MM.1S (cell line): Measurements from ENCODE around the gene WSB1.

Experiments used
- DNase-seq: peaks from one replicate; pipeline ENCODE4 v3.0.0-alpha.2; 2015
- H2AFZ ChIP-seq: fragments of 300-600 bp; sonication (generic); 2 replicates; pipeline ENCODE4 v1.6.0; 2016; ENCODE audit warnings: antibody characterized with exemption, low read length
- H3F3A ChIP-seq: fragments of 300-600 bp; sonication (generic); 2 replicates; pipeline ENCODE4 v1.6.1; 2016; ENCODE audit warnings: mild to moderate bottlenecking, antibody characterized with exemption, low read length, moderate library complexity, mixed read lengths; ENCODE audit not compliant: insufficient read depth
- H3K27ac ChIP-seq: fragments of 300-600 bp; sonication (generic); 2 replicates; pipeline ENCODE4 v1.5.1; 2016; ENCODE audit warnings: mild to moderate bottlenecking, low read length
- H3K27me3 ChIP-seq: fragments of 300-600 bp; sonication (generic); replicated peaks from 2 replicates; pipeline ENCODE4 v1.6.0; 2016; ENCODE audit warnings: low read length; ENCODE audit not compliant: insufficient read depth
- H3K36me3 ChIP-seq: fragments of 300-600 bp; sonication (generic); replicated peaks from 2 replicates; pipeline ENCODE4 v1.6.1; 2016; ENCODE audit warnings: mild to moderate bottlenecking, low read length, mixed read lengths; ENCODE audit not compliant: insufficient read depth
- H3K4me1 ChIP-seq: fragments of 300-600 bp; sonication (generic); 2 replicates; pipeline ENCODE4 v1.6.1; 2016; ENCODE audit warnings: low read length, mixed read lengths
- H3K4me2 ChIP-seq: fragments of 300-600 bp; sonication (generic); 2 replicates; pipeline ENCODE4 v1.6.0; 2016; ENCODE audit warnings: low read depth, low read length
- H3K4me3 ChIP-seq: fragments of 300-600 bp; sonication (generic); 2 replicates; pipeline ENCODE4 v1.5.1; 2016; ENCODE audit warnings: low read length, mixed read lengths
- H3K79me2 ChIP-seq: fragments of 300-600 bp; sonication (generic); 2 replicates; pipeline ENCODE4 v1.6.1; 2016; ENCODE audit warnings: mixed run types, low read length, mixed read lengths
- H3K9ac ChIP-seq: fragments of 300-600 bp; sonication (generic); 2 replicates; pipeline ENCODE4 v1.6.1; 2016; ENCODE audit warnings: low read length, mixed read lengths
- H3K9me2 ChIP-seq: fragments of 300-600 bp; sonication (generic); replicated peaks from 2 replicates; pipeline ENCODE4 v1.6.1; 2016; ENCODE audit warnings: mild to moderate bottlenecking, low read length, mixed read lengths; ENCODE audit not compliant: insufficient read depth
- H3K9me3 ChIP-seq: fragments of 300-600 bp; sonication (generic); replicated peaks from 2 replicates; pipeline ENCODE4 v1.6.1; 2016; ENCODE audit warnings: mild to moderate bottlenecking, low read length, mixed read lengths; ENCODE audit not compliant: insufficient read depth
- H4K20me1 ChIP-seq: fragments of 300-600 bp; sonication (generic); 2 replicates; pipeline ENCODE4 v1.6.1; 2016; ENCODE audit warnings: mild to moderate bottlenecking, low read length, moderate library complexity, mixed read lengths; ENCODE audit not compliant: insufficient read depth
- CTCF ChIP-seq: fragments of 300-600 bp; sonication (generic); IDR thresholded peaks from 2 replicates; pipeline ENCODE4 v1.5.1; 2016; ENCODE audit warnings: antibody characterized with exemption, low read length, mixed read lengths
- EZH2 ChIP-seq: fragments of 300-600 bp; sonication (generic); optimal IDR thresholded peaks from 2 replicates; pipeline ENCODE3; 2017; ENCODE audit warnings: low read depth, mild to moderate bottlenecking, antibody characterized with exemption, low read length, mixed read lengths
- EZH2phosphoT487 ChIP-seq: fragments of 300-600 bp; sonication (generic); IDR thresholded peaks from 2 replicates; pipeline ENCODE4 v1.6.1; 2018; ENCODE audit warnings: antibody characterized with exemption, low read length

WSB1 gene

DNA sequence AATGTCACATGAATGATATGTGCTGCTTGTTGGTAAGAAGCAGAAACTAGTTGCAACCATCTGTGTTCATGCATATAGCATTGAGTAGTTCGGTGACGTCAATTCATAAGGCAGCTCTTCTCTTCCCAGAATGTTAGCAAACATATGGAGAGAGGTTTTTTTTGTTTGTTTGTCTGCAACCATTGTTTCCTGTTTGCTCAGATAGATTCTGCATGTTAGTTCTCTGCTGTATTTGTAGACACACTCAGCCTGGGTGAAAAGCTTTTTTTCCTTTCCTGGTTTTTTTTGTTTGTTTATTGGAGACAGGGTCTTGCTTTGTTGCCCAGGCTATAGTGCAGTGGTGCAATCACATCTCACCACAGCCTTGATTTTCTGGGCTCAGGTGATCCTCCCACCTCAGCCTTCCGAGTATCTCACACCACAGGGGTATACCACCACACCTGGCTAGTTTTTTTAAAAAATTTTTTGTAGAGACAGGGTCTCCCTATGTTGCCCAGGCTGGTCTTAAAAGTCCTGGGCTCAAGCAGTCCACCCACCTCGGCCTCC lies 16.7 kb downstream of the WSB1 start:
- Histone ChIP-seq H3K27ac (no peak overlapping the region), H2AFZ (no peak overlapping the region), H3K27me3 (no peaks in the 10 kb centered on the region), H3K9ac (no peak overlapping the region), H3K4me3 (no peak overlapping the region), H3K9me2 (no peaks in the 10 kb centered on the region), H3F3A (no peaks in the 10 kb centered on the region), H3K79me2 (no peaks in the 10 kb centered on the region), H4K20me1 (no peaks in the 10 kb centered on the region), H3K9me3 (no peaks in the 10 kb centered on the region), H3K4me2 (no peak overlapping the region), H3K4me1 (no peaks in the 10 kb centered on the region), H3K36me3 (peaks cover 16% of the 10 kb centered on the region; the same call in 1 of the 2 replicates)
- TF ChIP-seq EZH2phosphoT487, result no peak
- TF ChIP-seq CTCF, result no peak
- no peak for DNase-seq

GRCh38 chr17:27313301-27313700 lies 19.4 kb downstream of the WSB1 start:
- H4K20me1 ChIP-seq, result no peaks in the 10 kb centered on the region
- peaks cover 8% of the 10 kb centered on the region; the same call in 1 of the 2 replicates for H3K36me3 ChIP-seq
- H3K4me3 ChIP-seq, result no peak overlapping the region
- H3K4me2 ChIP-seq, result no peak overlapping the region
- H3K27me3 ChIP-seq, result no peaks in the 10 kb centered on the region
- H3K9me2 ChIP-seq, result no peaks in the 10 kb centered on the region
- TF ChIP-seq EZH2phosphoT487 (no peak), CTCF (no peak), EZH2 (no peak)
- no peak overlapping the region for H2AFZ ChIP-seq
- H3K4me1 ChIP-seq, result no peaks in the 10 kb centered on the region
- no peaks in the 10 kb centered on the region for H3K9me3 ChIP-seq
- H3K9ac ChIP-seq, result no peak overlapping the region
- H3K79me2 ChIP-seq, result no peaks in the 10 kb centered on the region
- no peak for DNase-seq
- no peaks in the 10 kb centered on the region for H3F3A ChIP-seq
- H3K27ac ChIP-seq, result no peak overlapping the region

DNA sequence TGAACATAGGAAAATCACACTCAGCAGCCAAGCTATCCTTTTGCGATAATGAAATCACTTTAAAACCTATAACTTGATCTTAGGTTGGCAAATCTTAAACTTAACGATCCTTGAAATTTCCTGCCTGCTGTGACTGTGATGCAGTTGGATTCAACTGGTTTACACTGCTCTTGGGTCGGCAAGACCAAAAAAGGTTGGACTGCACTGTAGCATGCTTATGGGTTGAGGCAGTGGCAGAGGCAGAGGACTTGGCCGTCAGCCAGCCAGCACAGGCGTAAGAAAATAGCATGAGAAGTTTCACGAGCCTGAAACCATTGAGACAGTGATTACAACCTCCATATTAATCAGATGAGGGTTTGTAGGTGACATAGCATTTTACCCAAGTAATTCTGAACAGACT lies 21.4 kb downstream of the WSB1 start:
- Histone ChIP-seq H3F3A (no peaks in the 10 kb centered on the region), H3K27ac (no peak overlapping the region)

More for the DNA sequence above, 21.4 kb downstream of the WSB1 start:
- Histone ChIP-seq H3K4me2 (no peak overlapping the region), H2AFZ (no peak overlapping the region), H3K9ac (no peak overlapping the region), H3K27me3 (no peaks in the 10 kb centered on the region), H3K9me2 (no peaks in the 10 kb centered on the region), H3K4me3 (no peak overlapping the region), H3K9me3 (no peaks in the 10 kb centered on the region), H3K4me1 (no peaks in the 10 kb centered on the region), H3K36me3 (0 out of 2 replicates have a peak, but pooled peaks cover 8% of the 10 kb centered on the region), H3K79me2 (no peaks in the 10 kb centered on the region), H4K20me1 (no peaks in the 10 kb centered on the region)
- no peak for DNase-seq
- TF ChIP-seq CTCF (no peak), EZH2 (no peak), EZH2phosphoT487 (no peak)
